Neutrophil (primary cell): ENCODE measurements around the gene VSX1.

Experiments used
- H3K27ac ChIP-seq: fragments of 200-600 bp; sonication (generic); 2 replicates; pipeline ENCODE4 v1.5.1; 2016; ENCODE audit warnings: mild to moderate bottlenecking, moderate library complexity
- H3K27me3 ChIP-seq: fragments of 200-600 bp; sonication (generic); 2 replicates; pipeline ENCODE4 v1.6.0; 2016; ENCODE audit warnings: mild to moderate bottlenecking
- H3K36me3 ChIP-seq: fragments of 200-600 bp; sonication (generic); 2 replicates; pipeline ENCODE4 v1.5.1; 2017
- H3K4me1 ChIP-seq, 2 experiments: fragments of 200-600 bp in 1 of 2; sonication (generic) in 1 of 2; 1 replicate in 1 of 2; 2 replicates in 1 of 2; pipeline versions ENCODE4 v1.5.1 to v1.6.1; 2013 to 2016; ENCODE audit warnings: low read depth in 1 of 2, low read length in 1 of 2, mild to moderate bottlenecking in 1 of 2, moderate library complexity in 1 of 2; ENCODE audit not compliant: control insufficient read depth in 1 of 2, insufficient read depth in 1 of 2
- H3K4me3 ChIP-seq, 2 experiments: fragments of 200-600 bp in 1 of 2; sonication (generic) in 1 of 2; 1 replicate in 1 of 2; 2 replicates in 1 of 2; pipeline ENCODE4 v1.5.1; 2013 to 2016; ENCODE audit warnings: low read depth in 1 of 2, low read length in 1 of 2, mild to moderate bottlenecking in 1 of 2, moderate library complexity in 1 of 2
- H3K9me3 ChIP-seq: fragments of 200-600 bp; sonication (generic); 2 replicates; pipeline ENCODE4 v1.5.1; 2016
- CTCF ChIP-seq: fragments of 200-600 bp; sonication (generic); IDR thresholded peaks from 2 replicates; pipeline ENCODE4 v1.5.1; 2016; ENCODE audit warnings: antibody characterized with exemption

Gene VSX1

DNA sequence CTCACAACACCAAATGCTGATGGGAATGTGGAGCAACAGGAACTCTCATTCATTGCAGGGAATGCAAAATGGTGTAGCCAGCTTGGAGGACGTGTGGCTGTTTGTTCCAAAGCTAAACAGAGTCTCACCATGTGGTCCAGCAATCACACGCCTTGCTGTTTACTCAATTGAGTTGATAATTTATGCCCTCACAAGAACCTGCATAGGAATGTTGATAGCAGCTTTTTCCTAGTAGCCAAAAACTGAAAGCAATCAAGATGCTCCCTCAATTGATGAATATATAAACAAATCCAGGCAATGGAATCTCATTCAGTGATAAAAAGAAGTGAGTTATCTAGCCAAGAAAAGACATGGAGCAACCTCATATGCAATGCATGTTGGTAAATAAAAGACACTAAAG, 15.6 kb upstream of the VSX1 start:
- Histone ChIP-seq H3K4me3 (no peak overlapping the region), H3K27ac (no peak overlapping the region), H3K4me1 (no peaks in the 10 kb centered on the region), H3K9me3 (no peaks in the 10 kb centered on the region), H3K27me3 (peaks cover 59% of the 10 kb centered on the region), H3K36me3 (no peaks in the 10 kb centered on the region)
- no peak for TF ChIP-seq CTCF

DNA sequence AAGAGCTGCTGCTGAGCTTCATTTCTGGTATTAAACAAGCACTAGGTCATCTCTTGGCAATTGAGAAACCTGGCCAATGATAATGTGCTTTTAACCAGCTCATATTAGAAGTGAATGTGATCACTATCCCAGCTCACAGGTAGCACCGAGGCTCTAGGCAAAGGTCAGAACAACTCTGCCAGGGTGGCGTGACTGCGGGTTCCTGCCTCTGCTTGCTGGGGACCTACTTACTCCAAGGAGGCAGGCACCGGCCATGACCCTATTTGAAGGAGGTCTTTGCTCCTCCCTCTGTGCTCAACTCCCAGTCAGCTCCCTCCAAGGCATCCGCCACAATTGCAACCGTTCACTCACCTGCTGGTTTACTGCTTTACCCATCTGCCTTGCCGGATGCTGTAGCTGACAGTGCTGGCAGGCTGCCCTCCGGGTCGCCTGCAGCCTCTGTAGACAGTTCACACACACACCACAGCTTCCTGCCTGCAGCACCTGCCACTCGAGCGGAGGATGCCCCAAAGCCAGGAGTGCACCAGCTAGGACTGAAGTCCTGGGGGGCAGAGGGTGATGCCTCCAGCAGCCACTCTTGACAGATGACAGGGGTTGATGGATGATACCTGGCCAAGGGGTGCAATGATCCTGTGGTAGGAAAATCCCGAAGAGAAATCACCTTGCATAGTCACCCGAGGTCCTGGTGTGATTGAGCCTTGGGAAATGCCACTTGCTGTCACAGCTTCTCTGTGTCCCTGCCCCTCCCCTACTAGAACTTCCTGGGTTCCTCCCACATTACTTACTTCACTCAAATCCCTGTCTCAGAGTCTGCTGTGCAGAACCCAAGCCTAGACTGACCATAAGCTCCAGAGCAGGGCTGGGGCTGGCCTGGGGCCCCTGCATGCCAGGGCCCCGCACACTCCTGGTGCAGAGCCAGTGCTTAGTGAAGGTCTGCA, 8.8 kb upstream of the VSX1 start:
- H3K4me1 ChIP-seq: no peaks in the 10 kb centered on the region
- H3K27ac ChIP-seq: no peak overlapping the region
- H3K4me3 ChIP-seq: no peak overlapping the region
- no peak for TF ChIP-seq CTCF
- H3K36me3 ChIP-seq: no peaks in the 10 kb centered on the region
- no peaks in the 10 kb centered on the region for H3K9me3 ChIP-seq
- H3K27me3 ChIP-seq: peaks cover 89% of the 10 kb centered on the region

DNA sequence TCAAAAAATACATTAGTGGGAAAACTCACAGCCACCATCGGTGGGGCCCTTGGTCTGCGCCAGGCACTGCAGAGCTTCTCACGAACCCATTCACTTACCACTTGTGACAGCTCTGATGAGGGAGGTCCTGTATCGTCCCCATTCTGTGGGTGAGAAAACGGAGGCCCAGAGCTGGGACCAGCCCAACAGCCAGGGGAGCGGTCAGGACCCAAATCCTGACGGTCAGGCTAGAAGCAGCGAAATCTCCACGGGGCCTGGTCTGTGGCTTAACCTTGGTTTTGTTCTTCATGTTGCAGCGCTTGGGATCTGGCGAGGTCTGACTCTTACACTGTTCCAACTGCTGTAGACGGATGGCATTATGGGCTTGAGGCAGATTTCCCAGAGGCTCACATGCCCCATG, 7.7 kb upstream of the VSX1 start:
- Histone ChIP-seq H3K4me3 (no peak overlapping the region), H3K27ac (no peak overlapping the region), H3K9me3 (no peaks in the 10 kb centered on the region), H3K36me3 (no peaks in the 10 kb centered on the region), H3K27me3 (peaks cover 90% of the 10 kb centered on the region), H3K4me1 (no peaks in the 10 kb centered on the region)
- no peak for TF ChIP-seq CTCF

GRCh38 chr20:25089096-25089495, 7.2 kb upstream of the VSX1 start:
- no peak for TF ChIP-seq CTCF
- Histone ChIP-seq H3K36me3 (no peaks in the 10 kb centered on the region), H3K27ac (no peak overlapping the region), H3K4me3 (no peak overlapping the region), H3K27me3 (peaks cover 91% of the 10 kb centered on the region), H3K9me3 (no peaks in the 10 kb centered on the region), H3K4me1 (no peaks in the 10 kb centered on the region)

- Histone ChIP-seq H3K27me3 (peaks cover 97% of the 10 kb centered on the region), H3K9me3 (no peaks in the 10 kb centered on the region), H3K4me1 (no peaks in the 10 kb centered on the region), H3K36me3 (no peaks in the 10 kb centered on the region), H3K27ac (no peak overlapping the region), H3K4me3 (no peak overlapping the region)
- no peak for TF ChIP-seq CTCF
These were observed 6.3 kb upstream of the VSX1 start for GRCh38 chr20:25088267-25088666.
